Neuronal stem cell (in vitro differentiated cells): Measurements from ENCODE around the gene C3orf70.

Experiments used
- DNase-seq: peaks from one replicate; pipeline ENCODE4 v3.0.0-alpha.2; 2013; ENCODE audit warnings: low spot score
- H2AFZ ChIP-seq: one replicate; pipeline ENCODE4 v1.6.1; 2013; ENCODE audit warnings: mild to moderate bottlenecking, low read length, inconsistent platforms
- H2AK5ac ChIP-seq: 2 replicates; pipeline ENCODE4 v1.6.1; 2013; ENCODE audit warnings: low read depth, mild to moderate bottlenecking, inconsistent platforms, low read length, moderate library complexity, mixed read lengths
- H2BK120ac ChIP-seq: 2 replicates; pipeline ENCODE4 v1.6.1; 2013; ENCODE audit warnings: low read depth, mild to moderate bottlenecking, inconsistent platforms, low read length, moderate library complexity, mixed read lengths
- H2BK12ac ChIP-seq: one replicate; pipeline ENCODE4 v1.6.1; 2013; ENCODE audit warnings: low read length, inconsistent platforms
- H2BK15ac ChIP-seq: 2 replicates; pipeline ENCODE4 v1.6.1; 2013; ENCODE audit warnings: mild to moderate bottlenecking, low read length, inconsistent platforms, mixed read lengths
- H2BK5ac ChIP-seq: one replicate; pipeline ENCODE4 v1.6.1; 2013; ENCODE audit warnings: inconsistent platforms, mild to moderate bottlenecking, low read length, moderate library complexity
- H3K14ac ChIP-seq: one replicate; pipeline ENCODE4 v1.6.1; 2013; ENCODE audit warnings: low read length, inconsistent platforms
- H3K18ac ChIP-seq: 2 replicates; pipeline ENCODE4 v1.6.1; 2013; ENCODE audit warnings: low read length, inconsistent platforms
- H3K23ac ChIP-seq: 2 replicates; pipeline ENCODE4 v1.6.1; 2013; ENCODE audit warnings: low read depth, mild to moderate bottlenecking, mixed read lengths, low read length, inconsistent platforms; ENCODE audit not compliant: poor library complexity
- H3K27ac ChIP-seq: replicated peaks from 3 replicates; pipeline ENCODE4 v1.5.1; 2013; ENCODE audit warnings: low read length, inconsistent platforms
- H3K27me3 ChIP-seq, 3 experiments: 2 replicates each; pipeline ENCODE4 v1.6.1; 2013; ENCODE audit warnings: low read length in 3 of 3, mild to moderate bottlenecking in 2 of 3, inconsistent platforms in 1 of 3, low read depth in 1 of 3, mixed read lengths in 1 of 3, moderate library complexity in 1 of 3; ENCODE audit not compliant: control insufficient read depth in 3 of 3, insufficient read depth in 3 of 3
- H3K36me3 ChIP-seq, 2 donors: replicated peaks in 1 of 2; 2 replicates each; pipeline ENCODE4 v1.6.1; 2013; ENCODE audit warnings: low read length in 2 of 2; ENCODE audit not compliant: control insufficient read depth in 2 of 2, insufficient read depth in 2 of 2
- H3K4ac ChIP-seq: 2 replicates; pipeline ENCODE4 v1.6.1; 2013; ENCODE audit warnings: inconsistent platforms, mild to moderate bottlenecking, low read length, moderate library complexity
- H3K4me1 ChIP-seq, 2 donors: 1 replicate in 1 of 2; 2 replicates in 1 of 2; pipeline ENCODE4 v1.6.1; 2013; ENCODE audit warnings: low read length in 2 of 2, low read depth in 1 of 2; ENCODE audit not compliant: control insufficient read depth in 2 of 2, insufficient read depth in 1 of 2
- H3K4me2 ChIP-seq: one replicate; pipeline ENCODE4 v1.6.1; 2013; ENCODE audit warnings: mild to moderate bottlenecking, low read length, inconsistent platforms; ENCODE audit not compliant: insufficient read depth, poor library complexity, severe bottlenecking
- H3K4me3 ChIP-seq, 2 donors: 2 replicates each; pipeline ENCODE4 v1.5.1; 2013; ENCODE audit warnings: low read length in 2 of 2, mild to moderate bottlenecking in 2 of 2, inconsistent platforms in 1 of 2, moderate library complexity in 1 of 2
- H3K79me1 ChIP-seq: one replicate; pipeline ENCODE4 v1.6.1; 2013; ENCODE audit warnings: low read depth, mild to moderate bottlenecking, inconsistent platforms, low read length, moderate library complexity
- H3K9ac ChIP-seq: one replicate; pipeline ENCODE4 v1.6.1; 2013; ENCODE audit warnings: mild to moderate bottlenecking, low read depth, low read length, inconsistent platforms; ENCODE audit not compliant: poor library complexity
- H3K9me3 ChIP-seq, 2 donors: replicated peaks in 1 of 2; 2 replicates each; pipeline versions ENCODE3 to v1.6.1; 2013; ENCODE audit warnings: low read length in 2 of 2, mild to moderate bottlenecking in 2 of 2, inconsistent platforms in 1 of 2, low read depth in 1 of 2, mixed read lengths in 1 of 2, moderate library complexity in 1 of 2; ENCODE audit not compliant: control insufficient read depth in 2 of 2, insufficient read depth in 1 of 2
- H4K8ac ChIP-seq: one replicate; pipeline ENCODE4 v1.6.1; 2013; ENCODE audit warnings: low read depth, mild to moderate bottlenecking, inconsistent platforms, low read length, moderate library complexity
- H4K91ac ChIP-seq: one replicate; pipeline ENCODE4 v1.6.1; 2013; ENCODE audit warnings: low read length, low read depth, mild to moderate bottlenecking, inconsistent platforms; ENCODE audit not compliant: poor library complexity
- WGBS, 2 donors: extraction: QIAGEN DNeasy Blood & Tissue Kit; methylation state at CpG; one replicate each; pipeline ENCODE4 v1.1.7; 2013; ENCODE audit warnings: missing lambda C conversion rate in 2 of 2, mixed read lengths in 1 of 2; ENCODE audit not compliant: insufficient read length in 2 of 2, insufficient replicate concordance in 1 of 2; ENCODE audit errors: extremely low coverage in 2 of 2; 5-methylcytosine and 5-hydroxymethylcytosine counted together

C3orf70 gene

DNA sequence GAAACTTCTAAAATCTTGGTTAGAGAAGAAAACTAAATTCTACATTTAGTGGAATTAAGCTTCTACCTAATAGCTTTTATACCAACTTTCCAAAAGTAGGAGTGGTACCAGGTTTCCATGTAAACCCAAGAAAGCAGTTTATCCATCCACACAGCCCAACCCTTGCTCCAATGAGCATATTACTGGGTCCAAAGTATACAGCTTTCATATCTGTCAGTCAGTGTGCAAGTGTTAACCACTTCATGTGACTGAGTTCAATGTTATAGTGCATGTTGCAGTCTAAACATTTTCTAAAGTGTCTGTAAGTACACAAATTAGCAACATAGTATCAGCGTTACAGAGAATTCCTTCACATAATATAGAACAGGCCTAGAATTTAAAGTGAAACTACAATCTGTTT lies 73.2 kb downstream of the C3orf70 start:
- Histone ChIP-seq H3K4me2 (no peak overlapping the region), H3K23ac (no peak overlapping the region), H3K27ac (no peak overlapping the region), H2AK5ac (no peak overlapping the region), H2AFZ (no peak overlapping the region), H4K8ac (no peak overlapping the region), H3K9ac (no peak overlapping the region), H3K4me3 (no peak overlapping the region), H3K18ac (no peak overlapping the region), H3K14ac (no peak overlapping the region), H3K4ac (no peak overlapping the region), H2BK12ac (no peak overlapping the region), H4K91ac (no peak overlapping the region), H3K27me3 (no peaks in the 10 kb centered on the region), H3K36me3 (peaks cover 0 to 13% of the 10 kb centered on the region in 2 donors), H2BK15ac (no peak overlapping the region), H3K9me3 (no peaks in the 10 kb centered on the region), H3K4me1 (no peaks in the 10 kb centered on the region), H3K79me1 (no peaks in the 10 kb centered on the region), H2BK120ac (no peak overlapping the region), H2BK5ac (no peak overlapping the region)
- DNase-seq, result no peak
- no CpG with 5 or more reads among the region's 1 CpG for WGBS, 2 donors

- no peaks in the 10 kb centered on the region for H3K9me3 ChIP-seq
- no peak overlapping the region for H3K14ac ChIP-seq
- no peak for DNase-seq
- WGBS, 2 donors, result no CpG with 5 or more reads among the region's 8 CpGs
- no peak overlapping the region for H3K9ac ChIP-seq
- H3K4me2 ChIP-seq, result no peak overlapping the region
- H2BK15ac ChIP-seq, result no peak overlapping the region
- H3K27ac ChIP-seq, result no peak overlapping the region
- no peak overlapping the region for H4K91ac ChIP-seq
- H3K27me3 ChIP-seq, result no peaks in the 10 kb centered on the region
- H3K4me3 ChIP-seq, result no peak overlapping the region
- H2BK5ac ChIP-seq, result no peak overlapping the region
- H3K18ac ChIP-seq, result no peak overlapping the region
- H3K4ac ChIP-seq, result no peak overlapping the region
- no peak overlapping the region for H4K8ac ChIP-seq
- H2BK12ac ChIP-seq, result no peak overlapping the region
- H2AFZ ChIP-seq, result no peak overlapping the region
- H3K4me1 ChIP-seq, result no peaks in the 10 kb centered on the region
- peaks cover 0 to 4% of the 10 kb centered on the region in 2 donors for H3K36me3 ChIP-seq
- no peak overlapping the region for H3K23ac ChIP-seq
- no peaks in the 10 kb centered on the region for H3K79me1 ChIP-seq
- H2AK5ac ChIP-seq, result no peak overlapping the region
- H2BK120ac ChIP-seq, result no peak overlapping the region
Measured at GRCh38 chr3:185076219-185076618, 76.6 kb downstream of the C3orf70 start.

DNA sequence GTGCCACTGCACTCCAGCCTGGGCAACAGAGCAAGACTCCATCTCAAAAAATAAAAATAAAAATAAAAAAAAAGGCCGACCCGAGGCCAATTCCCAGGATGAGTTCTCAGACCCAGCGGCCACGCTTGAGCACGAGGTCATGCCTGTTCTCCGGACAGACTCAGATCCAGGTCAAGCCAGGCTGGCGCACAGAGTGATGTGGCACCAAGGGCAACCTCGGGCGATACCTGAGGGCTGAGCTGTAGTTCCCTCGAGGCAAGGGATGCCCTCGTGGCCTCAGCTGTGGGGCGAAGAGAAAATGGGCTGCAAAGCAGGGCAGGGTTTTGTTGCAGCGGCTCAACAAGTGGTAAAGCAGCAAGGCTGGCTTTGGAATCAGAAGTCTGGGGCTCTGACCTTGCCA lies 77.3 kb downstream of the C3orf70 start:
- no peak overlapping the region for H3K23ac ChIP-seq
- no peak overlapping the region for H3K27ac ChIP-seq
- H3K4ac ChIP-seq, result no peak overlapping the region
- H2BK15ac ChIP-seq, result no peak overlapping the region
- no peak overlapping the region for H3K14ac ChIP-seq
- H3K79me1 ChIP-seq, result no peaks in the 10 kb centered on the region
- peak overlapping the region; percentile 77 for H3K18ac ChIP-seq
- H3K4me2 ChIP-seq, result no peak overlapping the region
- no peak for DNase-seq
- H3K27me3 ChIP-seq, result no peaks in the 10 kb centered on the region
- no peak overlapping the region for H4K8ac ChIP-seq
- H4K91ac ChIP-seq, result no peak overlapping the region
- peaks cover 0 to 3% of the 10 kb centered on the region in 2 donors for H3K4me1 ChIP-seq
- no peaks in the 10 kb centered on the region for H3K9me3 ChIP-seq
- no peak overlapping the region for H2BK12ac ChIP-seq
- H2AFZ ChIP-seq, result no peak overlapping the region
- no peak overlapping the region for H3K9ac ChIP-seq
- no peak overlapping the region for H2BK5ac ChIP-seq
- H2AK5ac ChIP-seq, result no peak overlapping the region
- H3K4me3 ChIP-seq, result no peak overlapping the region
- no peak overlapping the region for H2BK120ac ChIP-seq
- WGBS, 2 donors, result no CpG with 5 or more reads among the region's 13 CpGs
- H3K36me3 ChIP-seq, result peaks cover 0 to 4% of the 10 kb centered on the region in 2 donors

GRCh38 chr3:185071287-185071800 lies 81.5 kb downstream of the C3orf70 start:
- Histone ChIP-seq H3K4me3 (no peak overlapping the region), H3K23ac (no peak overlapping the region), H4K91ac (no peak overlapping the region), H2BK5ac (no peak overlapping the region), H3K36me3 (no peaks in the 10 kb centered on the region), H3K9me3 (no peaks in the 10 kb centered on the region), H3K18ac (peak overlapping the region; percentile 68), H2BK12ac (peak overlapping the region; percentile 7), H2BK120ac (no peak overlapping the region), H3K27ac (no peak overlapping the region), H2BK15ac (no peak overlapping the region), H2AK5ac (peak overlapping the region; percentile 24), H3K4ac (no peak overlapping the region), H3K79me1 (no peaks in the 10 kb centered on the region), H4K8ac (no peak overlapping the region), H2AFZ (peak overlapping the region; percentile 67), H3K4me1 (peaks cover 0 to 14% of the 10 kb centered on the region in 2 donors), H3K27me3 (no peaks in the 10 kb centered on the region), H3K14ac (peak overlapping the region; percentile 39), H3K9ac (no peak overlapping the region), H3K4me2 (no peak overlapping the region)
- DNase-seq, result no peak
- WGBS, 2 donors, result no CpG with 5 or more reads among the region's 7 CpGs
